Activated T-cell treated with anti-CD3 and anti-CD28 coated beads for 4 hours (primary cell): Measurements from ENCODE around the gene GAREM1.
"Not testable (repeated sequence)": the region's sequence is repeated elsewhere in the genome, so short reads cannot be mapped to it uniquely, and the experiment has no call there.

ENCODE experiments used
- DNase-seq: peaks from one replicate; pipeline ENCODE4 v3.0.0-alpha.2; 2020

GAREM1 gene

GRCh38 chr18:32470714-32471633 is at the start of gene GAREM1:
TSS of gene GAREM1 (minus strand) at chr18:32470882. CDS start at chr18:32470428, 454 bp downstream.
- DNase-seq = peak; percentile 65

GRCh38 chr18:32511147-32511546 is 40.5 kb upstream of the GAREM1 start:
- no peak for DNase-seq

GRCh38 chr18:32509111-32509510 is 38.4 kb upstream of the GAREM1 start:
- DNase-seq = no peak

- DNase-seq = no peak
These were observed 36.4 kb upstream of the GAREM1 start for GRCh38 chr18:32507093-32507492.

- no peak for DNase-seq
These were observed 31.3 kb upstream of the GAREM1 start for GRCh38 chr18:32502014-32502413.

- not testable (repeated sequence) for DNase-seq
These were observed 30.6 kb upstream of the GAREM1 start for GRCh38 chr18:32501242-32501641.

- no peak for DNase-seq
These were observed 12.3 kb upstream of the GAREM1 start for GRCh38 chr18:32483002-32483401.

GRCh38 chr18:32482117-32482516 is 11.4 kb upstream of the GAREM1 start:
- no peak for DNase-seq

- DNase-seq = no peak
These were observed 9.9 kb upstream of the GAREM1 start for GRCh38 chr18:32480581-32480980.

GRCh38 chr18:32478807-32479206 is 8.1 kb upstream of the GAREM1 start:
- DNase-seq = no peak

GRCh38 chr18:32478317-32478716 is 7.6 kb upstream of the GAREM1 start:
- no peak for DNase-seq

- DNase-seq = no peak
These were observed 5.4 kb upstream of the GAREM1 start for GRCh38 chr18:32476106-32476505.

- DNase-seq = not testable (repeated sequence)
These were observed 4.4 kb upstream of the GAREM1 start for GRCh38 chr18:32475069-32475468.

- DNase-seq = no peak
These were observed 2.6 kb upstream of the GAREM1 start for GRCh38 chr18:32473325-32473724.

- no peak for DNase-seq
These were observed 2.2 kb upstream of the GAREM1 start for GRCh38 chr18:32472841-32473240.

- no peak for DNase-seq
These were observed 295 bp downstream of the GAREM1 start for GRCh38 chr18:32470460-32470713.

GRCh38 chr18:32469691-32470459 is 807 bp downstream of the GAREM1 start:
- no peak for DNase-seq

- no peak for DNase-seq
These were observed 1.5 kb downstream of the GAREM1 start for GRCh38 chr18:32469190-32469651.

GRCh38 chr18:32468147-32468845 is 2.4 kb downstream of the GAREM1 start:
- no peak for DNase-seq

- no peak for DNase-seq
These were observed 8.9 kb downstream of the GAREM1 start for GRCh38 chr18:32461709-32462272.

GRCh38 chr18:32460171-32460731 is 10.4 kb downstream of the GAREM1 start:
- DNase-seq = no peak

- no peak for DNase-seq
These were observed 11.2 kb downstream of the GAREM1 start for GRCh38 chr18:32459361-32460101.
